HepG2 (cell line): Measurements from ENCODE around the gene MAGI1. TPM values are rescaled to one million over a fixed set of nuclear protein-coding genes. Genes with fewer than 3 reads are reported as not detected.

Source experiments
- CREM ChIP-seq, 2 experiments: sonication (generic) in 1 of 2; formaldehyde crosslinking in 1 of 2; IDR thresholded peaks; 2 replicates each; pipeline versions ENCODE4 v1.4.0 to v1.6.1; 2016 to 2020; ENCODE audit warnings: antibody characterized with exemption in 1 of 2, mild to moderate bottlenecking in 1 of 2, missing genetic modification reagents in 1 of 2
- FOXA1 ChIP-seq, 2 experiments: fragments of 450-650 bp in 1 of 2; sonication (generic) in 1 of 2; formaldehyde crosslinking in 1 of 2; IDR thresholded peaks; 2 replicates each; pipeline versions ENCODE4 v1.4.0 to v1.6.1; 2016 to 2020; ENCODE audit warnings: missing genetic modification reagents in 1 of 2
- HNRNPH1 ChIP-seq: fragments of 200-400 bp; formaldehyde crosslinking; optimal IDR thresholded peaks from 2 replicates; pipeline ENCODE3; 2017; ENCODE audit warnings: mild to moderate bottlenecking, low read depth, low read length
- IRF2 ChIP-seq: IDR thresholded peaks from 2 replicates; pipeline ENCODE4 v1.6.1; 2018; ENCODE audit warnings: missing genetic modification reagents, missing compliant biosample characterization
- KLF6 ChIP-seq: IDR thresholded peaks from 2 replicates; pipeline ENCODE4 v1.8.0; 2016; ENCODE audit warnings: missing biosample characterization, missing genetic modification reagents
- POGZ ChIP-seq: sonication (generic); formaldehyde crosslinking; IDR thresholded peaks from 2 replicates; pipeline ENCODE4 v1.4.0; 2020; ENCODE audit warnings: mild to moderate bottlenecking, missing genetic modification reagents
- TBL1XR1 ChIP-seq: fragments of 150-350 bp; IDR thresholded peaks from 2 replicates; pipeline ENCODE4 v1.6.1; 2014; ENCODE audit warnings: borderline replicate concordance, low read length; ENCODE audit not compliant: partially characterized antibody
- ZNF292 ChIP-seq: sonication (generic); formaldehyde crosslinking; IDR thresholded peaks from 2 replicates; pipeline ENCODE4 v1.8.1; 2022; ENCODE audit warnings: mild to moderate bottlenecking, low read depth, missing genetic modification reagents, borderline replicate concordance
- ZNF333 ChIP-seq: sonication (generic); formaldehyde crosslinking; IDR thresholded peaks from 2 replicates; pipeline ENCODE4 v1.4.0; 2020; ENCODE audit warnings: mild to moderate bottlenecking, missing genetic modification reagents, borderline replicate concordance
- ZNF431 ChIP-seq: sonication (generic); formaldehyde crosslinking; IDR thresholded peaks from 2 replicates; pipeline ENCODE4 v1.9.0; 2022; ENCODE audit warnings: missing genetic modification reagents, low read depth, mild to moderate bottlenecking, borderline replicate concordance
- ZSCAN25 ChIP-seq: sonication (generic); formaldehyde crosslinking; IDR thresholded peaks from 2 replicates; pipeline ENCODE4 v1.8.0; 2022; ENCODE audit warnings: mild to moderate bottlenecking, missing genetic modification reagents
- polyA plus RNA-seq, 8 experiments: library from polyadenylated mRNA; depleted of rRNA in 3 of 8; stranded (reverse) in 7 of 8; unstranded in 1 of 8; fragments of >200 nt; fragmentation: Illumina TruSeq in 4 of 8; extraction: Trizol in 4 of 8; gene quantifications; 2 replicates each; pipeline versions ENCODE4 v1.2.1 to v1.2.3, GENCODE V29; 2011 to 2016; ENCODE audit warnings: low read depth in 4 of 8, missing spikeins in 1 of 8, mixed read lengths in 1 of 8; ENCODE audit not compliant: insufficient read depth in 1 of 8
- total RNA-seq, 5 experiments: library from RNA; depleted of rRNA; stranded (reverse); fragments of >200 nt; fragmentation: Illumina TruSeq; extraction: Trizol; gene quantifications; 2 replicates each; pipeline ENCODE4 v1.2.3, GENCODE V29; 2016; ENCODE audit warnings: low read depth in 1 of 5
- TF ChIP-seq, protein P1 (sequence below): sonication (generic); formaldehyde crosslinking; IDR thresholded peaks from 2 replicates; pipeline ENCODE4 v1.5.0; 2020; ENCODE audit warnings: missing genetic modification reagents, mild to moderate bottlenecking, borderline replicate concordance
- TF ChIP-seq, protein P2 (sequence below): sonication (generic); formaldehyde crosslinking; IDR thresholded peaks from 2 replicates; pipeline ENCODE4 v1.4.0; 2020; ENCODE audit warnings: mild to moderate bottlenecking, low read depth, missing genetic modification reagents
- TF ChIP-seq, protein P3 (sequence below): sonication (generic); formaldehyde crosslinking; IDR thresholded peaks from 2 replicates; pipeline ENCODE4 v1.5.1; 2020; ENCODE audit warnings: mild to moderate bottlenecking, missing genetic modification reagents, moderate library complexity

MAGI1 gene
- total and polyA plus RNA-seq, 2 of the 13 experiments (the other 11 are each of a cell fraction or from before 2014, with no cell fraction given) = 22.2 to 26.0 TPM

DNA sequence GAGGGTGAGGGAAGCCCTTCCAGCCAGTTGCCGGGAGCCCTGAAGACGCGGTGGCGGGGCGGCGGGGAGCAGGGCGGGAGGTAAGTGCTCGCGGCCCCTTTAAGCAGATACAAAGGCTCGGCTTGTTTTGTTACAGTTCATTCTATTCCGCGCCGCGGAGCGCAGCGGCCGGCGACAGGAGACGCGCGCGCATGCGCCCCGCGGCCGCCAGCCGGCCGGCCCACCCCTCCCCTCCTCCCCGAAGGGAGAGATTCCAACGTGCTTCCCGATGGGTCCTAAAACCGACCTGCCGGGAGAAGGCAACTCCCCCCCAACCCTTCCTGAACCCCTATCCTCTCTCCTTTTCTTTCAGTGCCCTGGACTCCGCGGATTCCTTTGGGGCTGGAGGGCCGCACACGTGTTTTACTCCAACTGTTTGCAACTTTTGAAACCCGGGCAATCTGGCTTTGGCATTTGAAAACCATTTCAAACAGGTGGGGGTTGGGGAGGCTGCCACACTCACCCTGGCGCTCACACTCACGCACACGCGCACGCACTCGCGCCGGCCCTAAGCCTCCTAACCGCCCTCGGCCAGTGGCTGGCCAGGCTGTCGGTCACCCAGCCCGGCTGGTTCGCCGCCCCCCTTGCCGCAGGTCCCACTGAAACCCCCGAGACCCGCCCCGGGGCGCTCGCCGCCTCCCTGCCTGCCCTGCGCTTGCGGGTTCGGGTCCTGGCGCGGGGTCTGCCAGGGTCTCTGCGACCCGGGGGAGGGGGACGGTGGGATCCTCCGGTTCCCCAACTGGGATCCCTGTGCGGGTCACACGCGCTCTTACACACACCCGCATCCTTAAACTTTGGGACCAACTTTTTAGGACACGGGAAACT, at the start of gene MAGI1 (continued):
- TF ChIP-seq, protein P1, sequence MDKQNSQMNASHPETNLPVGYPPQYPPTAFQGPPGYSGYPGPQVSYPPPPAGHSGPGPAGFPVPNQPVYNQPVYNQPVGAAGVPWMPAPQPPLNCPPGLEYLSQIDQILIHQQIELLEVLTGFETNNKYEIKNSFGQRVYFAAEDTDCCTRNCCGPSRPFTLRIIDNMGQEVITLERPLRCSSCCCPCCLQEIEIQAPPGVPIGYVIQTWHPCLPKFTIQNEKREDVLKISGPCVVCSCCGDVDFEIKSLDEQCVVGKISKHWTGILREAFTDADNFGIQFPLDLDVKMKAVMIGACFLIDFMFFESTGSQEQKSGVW (CRISPR knock-in tag) = no peak
- TF ChIP-seq POGZ (peak; percentile 15; the same call in 1 of the 2 replicates), ZNF292 (CRISPR knock-in tag) (no peak), ZNF333 (CRISPR knock-in tag) (no peak), FOXA1 (IDR thresholded peaks at IDR 0.05) (no peak), FOXA1 (CRISPR knock-in tag; IDR thresholded peaks at IDR 0.05) (0 out of 2 replicates have a peak, but pooled peaks have one; percentile 1), ZNF431 (CRISPR knock-in tag) (0 out of 2 replicates have a peak, but pooled peaks have one; percentile 48), CREM (IDR thresholded peaks at IDR 0.05) (no peak), CREM (CRISPR knock-in tag; IDR thresholded peaks at IDR 0.05) (no peak), ZSCAN25 (peak; percentile 28; the same call in 1 of the 2 replicates), KLF6 (CRISPR knock-in tag) (peak; percentile 64; the same call in 1 of the 2 replicates), IRF2 (CRISPR knock-in tag) (peak; percentile 66), TBL1XR1 (peak; percentile 9), HNRNPH1 (no peak)
- TF ChIP-seq, protein P2, sequence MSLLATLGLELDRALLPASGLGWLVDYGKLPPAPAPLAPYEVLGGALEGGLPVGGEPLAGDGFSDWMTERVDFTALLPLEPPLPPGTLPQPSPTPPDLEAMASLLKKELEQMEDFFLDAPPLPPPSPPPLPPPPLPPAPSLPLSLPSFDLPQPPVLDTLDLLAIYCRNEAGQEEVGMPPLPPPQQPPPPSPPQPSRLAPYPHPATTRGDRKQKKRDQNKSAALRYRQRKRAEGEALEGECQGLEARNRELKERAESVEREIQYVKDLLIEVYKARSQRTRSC (CRISPR knock-in tag) = no peak
- TF ChIP-seq, protein P3, sequence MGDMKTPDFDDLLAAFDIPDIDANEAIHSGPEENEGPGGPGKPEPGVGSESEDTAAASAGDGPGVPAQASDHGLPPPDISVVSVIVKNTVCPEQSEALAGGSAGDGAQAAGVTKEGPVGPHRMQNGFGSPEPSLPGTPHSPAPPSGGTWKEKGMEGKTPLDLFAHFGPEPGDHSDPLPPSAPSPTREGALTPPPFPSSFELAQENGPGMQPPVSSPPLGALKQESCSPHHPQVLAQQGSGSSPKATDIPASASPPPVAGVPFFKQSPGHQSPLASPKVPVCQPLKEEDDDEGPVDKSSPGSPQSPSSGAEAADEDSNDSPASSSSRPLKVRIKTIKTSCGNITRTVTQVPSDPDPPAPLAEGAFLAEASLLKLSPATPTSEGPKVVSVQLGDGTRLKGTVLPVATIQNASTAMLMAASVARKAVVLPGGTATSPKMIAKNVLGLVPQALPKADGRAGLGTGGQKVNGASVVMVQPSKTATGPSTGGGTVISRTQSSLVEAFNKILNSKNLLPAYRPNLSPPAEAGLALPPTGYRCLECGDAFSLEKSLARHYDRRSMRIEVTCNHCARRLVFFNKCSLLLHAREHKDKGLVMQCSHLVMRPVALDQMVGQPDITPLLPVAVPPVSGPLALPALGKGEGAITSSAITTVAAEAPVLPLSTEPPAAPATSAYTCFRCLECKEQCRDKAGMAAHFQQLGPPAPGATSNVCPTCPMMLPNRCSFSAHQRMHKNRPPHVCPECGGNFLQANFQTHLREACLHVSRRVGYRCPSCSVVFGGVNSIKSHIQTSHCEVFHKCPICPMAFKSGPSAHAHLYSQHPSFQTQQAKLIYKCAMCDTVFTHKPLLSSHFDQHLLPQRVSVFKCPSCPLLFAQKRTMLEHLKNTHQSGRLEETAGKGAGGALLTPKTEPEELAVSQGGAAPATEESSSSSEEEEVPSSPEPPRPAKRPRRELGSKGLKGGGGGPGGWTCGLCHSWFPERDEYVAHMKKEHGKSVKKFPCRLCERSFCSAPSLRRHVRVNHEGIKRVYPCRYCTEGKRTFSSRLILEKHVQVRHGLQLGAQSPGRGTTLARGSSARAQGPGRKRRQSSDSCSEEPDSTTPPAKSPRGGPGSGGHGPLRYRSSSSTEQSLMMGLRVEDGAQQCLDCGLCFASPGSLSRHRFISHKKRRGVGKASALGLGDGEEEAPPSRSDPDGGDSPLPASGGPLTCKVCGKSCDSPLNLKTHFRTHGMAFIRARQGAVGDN (CRISPR knock-in tag) = peak; percentile 72
